Ovary (tissue), 3 donors: Measurements from ENCODE around the gene KLLN.

Experiments used
- CTCF ChIP-seq, 3 donors: fragments of 450-650 bp in 2 of 3; fragments of 200-600 bp in 1 of 3; IDR thresholded peaks; one replicate each; pipeline versions ENCODE4 v1.5.1 to v1.8.0; 2016 to 2022; ENCODE audit warnings: antibody characterized with exemption in 3 of 3, mild to moderate bottlenecking in 1 of 3
- EP300 ChIP-seq: sonication (generic); formaldehyde crosslinking; IDR thresholded peaks from one replicate; pipeline ENCODE4 v1.6.1; 2017; ENCODE audit warnings: antibody characterized with exemption
- donor health status: DM: no; HTN: no; CAD: no.

GRCh38 chr10:87866412-87866974 lies 3.2 kb upstream of the KLLN start:
- TF ChIP-seq CTCF (IDR thresholded peaks at IDR 0.05) = no peak
- TF ChIP-seq EP300 = no peak
